Sigmoid colon (tissue), 4 donors: ENCODE results near the gene CLPTM1.

Source experiments
- POLR2A ChIP-seq, 2 donors: fragments of 450-650 bp; IDR thresholded peaks; one replicate each; pipeline ENCODE4 v1.6.1; 2016; ENCODE audit warnings: antibody characterized with exemption in 2 of 2, mild to moderate bottlenecking in 2 of 2, moderate library complexity in 2 of 2
- POLR2AphosphoS5 ChIP-seq, 4 donors: sonication (generic); formaldehyde crosslinking; IDR thresholded peaks; one replicate each; pipeline ENCODE4 v1.6.1; 2017; ENCODE audit warnings: antibody characterized with exemption in 4 of 4

GRCh38 chr19:44924243-44924725 lies 30.9 kb upstream of the CLPTM1 start:
- no peak for TF ChIP-seq POLR2AphosphoS5 (IDR thresholded peaks at IDR 0.05)
- TF ChIP-seq POLR2A (IDR thresholded peaks at IDR 0.05): no peak
